Fibroblast of skin of right biceps (primary cell): Measurements from ENCODE around the gene TBC1D22A.
"Not testable (repeated sequence)": the region's sequence is repeated elsewhere in the genome, so short reads cannot be mapped to it uniquely, and the experiment has no call there.

Experiments used
- DNase-seq: peaks from one replicate; pipeline ENCODE4 v3.0.0-alpha.2; 2013

TBC1D22A gene

GRCh38 chr22:47133061-47133969 is 370.9 kb downstream of the TBC1D22A start:
- no peak for DNase-seq

- no peak for DNase-seq
Observed at GRCh38 chr22:47134222-47134621, 371.8 kb downstream of the TBC1D22A start.

GRCh38 chr22:47135338-47135737 is 372.9 kb downstream of the TBC1D22A start:
- no peak for DNase-seq

- DNase-seq, result no peak
Observed at GRCh38 chr22:47136050-47136449, 373.6 kb downstream of the TBC1D22A start.

GRCh38 chr22:47136671-47137070 is 374.2 kb downstream of the TBC1D22A start:
- DNase-seq, result no peak

- no peak for DNase-seq
Observed at GRCh38 chr22:47139013-47139789, 376.8 kb downstream of the TBC1D22A start.

- DNase-seq, result no peak
Observed at GRCh38 chr22:47139790-47140119, 377.3 kb downstream of the TBC1D22A start.

- DNase-seq, result not testable (repeated sequence)
Observed at GRCh38 chr22:47140975-47141374, 378.5 kb downstream of the TBC1D22A start.

GRCh38 chr22:47142427-47143046 is 380.1 kb downstream of the TBC1D22A start:
- no peak for DNase-seq

- DNase-seq, result no peak
Observed at GRCh38 chr22:47143249-47143938, 380.9 kb downstream of the TBC1D22A start.

GRCh38 chr22:47144076-47144765 is 381.8 kb downstream of the TBC1D22A start:
- DNase-seq, result no peak

GRCh38 chr22:47144791-47145425 is 382.5 kb downstream of the TBC1D22A start:
- DNase-seq, result no peak

GRCh38 chr22:47145883-47146282 is 383.4 kb downstream of the TBC1D22A start:
- no peak for DNase-seq

- DNase-seq, result no peak
Observed at GRCh38 chr22:47146391-47146790, 383.9 kb downstream of the TBC1D22A start.

GRCh38 chr22:47146941-47147340 is 384.5 kb downstream of the TBC1D22A start:
- DNase-seq, result no peak

- no peak for DNase-seq
Observed at GRCh38 chr22:47147572-47147971, 385.1 kb downstream of the TBC1D22A start.

- no peak for DNase-seq
Observed at GRCh38 chr22:47148510-47148909, 386.1 kb downstream of the TBC1D22A start.

GRCh38 chr22:47148956-47149728 is 386.7 kb downstream of the TBC1D22A start:
- DNase-seq, result no peak

GRCh38 chr22:47149976-47150375 is 387.5 kb downstream of the TBC1D22A start:
- no peak for DNase-seq

GRCh38 chr22:47150426-47150825 is 388.0 kb downstream of the TBC1D22A start:
- DNase-seq, result no peak

GRCh38 chr22:47151064-47151463 is 388.6 kb downstream of the TBC1D22A start:
- DNase-seq, result no peak
